IMR-90 (cell line): ENCODE data around the gene DTX3. TPM values are rescaled to one million over a fixed set of nuclear protein-coding genes. Genes with fewer than 3 reads are reported as not detected.

Source experiments
- ATAC-seq: fragments of 200-7000 bp; cut with Tn5 transposase; 2 replicates; pipeline ENCODE4 v1.9.1; 2020; ENCODE audit warnings: low read depth, mild to moderate bottlenecking, moderate library complexity
- BruUV-seq: library from RNA; stranded (reverse); fragments of 400-500 nt; replicated peaks from 2 replicates; lab custom pipeline; 2021; lab: Mats Ljungman, UMichigan
- CTCF ChIA-PET: fragments of 300-600 bp; formaldehyde crosslinking; extraction: SDS; loops from one replicate; lab custom pipeline; 2021; ENCODE audit warnings: antibody characterized with exemption; lab: Yijun Ruan, JAX
- POLR2A ChIA-PET: fragments of 300-600 bp; sonication (Branson Sonifier 250); formaldehyde crosslinking; loops from one replicate; lab custom pipeline; 2022; ENCODE audit warnings: antibody characterized with exemption; ENCODE audit not compliant: unreplicated experiment; lab: Charles Lee
- DNase-seq: peaks from one replicate; pipeline ENCODE4 v3.0.0; 2013
- H2AFZ ChIP-seq: replicated peaks from 2 replicates; pipeline ENCODE3; 2013; ENCODE audit warnings: low read length, mild to moderate bottlenecking; ENCODE audit not compliant: poor library complexity
- H2AK5ac ChIP-seq: 2 replicates; pipeline ENCODE4 v1.6.1; 2013; ENCODE audit warnings: low read depth, low read length, inconsistent platforms
- H2AK9ac ChIP-seq: replicated peaks from 2 replicates; pipeline ENCODE3; 2013; ENCODE audit warnings: mild to moderate bottlenecking, low read depth, low read length, moderate library complexity; ENCODE audit not compliant: poor library complexity
- H2BK120ac ChIP-seq: 2 replicates; pipeline ENCODE4 v1.6.1; 2013; ENCODE audit warnings: low read depth, low read length, inconsistent platforms
- H2BK15ac ChIP-seq: 3 replicates; pipeline ENCODE4 v1.6.1; 2013; ENCODE audit warnings: low read depth, low read length, inconsistent platforms
- H2BK20ac ChIP-seq: 2 replicates; pipeline ENCODE4 v1.6.1; 2013; ENCODE audit warnings: low read depth, mild to moderate bottlenecking, inconsistent platforms, low read length, moderate library complexity
- H2BK5ac ChIP-seq: 2 replicates; pipeline ENCODE4 v1.6.1; 2013; ENCODE audit warnings: mild to moderate bottlenecking, low read depth, low read length, inconsistent platforms; ENCODE audit not compliant: poor library complexity, severe bottlenecking
- H3K14ac ChIP-seq: replicated peaks from 2 replicates; pipeline ENCODE4 v1.6.1; 2013; ENCODE audit warnings: low read depth, low read length, inconsistent platforms
- H3K18ac ChIP-seq: 2 replicates; pipeline ENCODE4 v1.6.1; 2013; ENCODE audit warnings: low read depth, low read length, control low read depth
- H3K23ac ChIP-seq: 2 replicates; pipeline ENCODE4 v1.6.1; 2013; ENCODE audit warnings: low read depth, low read length, inconsistent platforms
- H3K27ac ChIP-seq: 2 replicates; pipeline ENCODE4 v1.5.1; 2013; ENCODE audit warnings: mild to moderate bottlenecking, control low read depth, low read length; ENCODE audit not compliant: insufficient read depth
- H3K27me3 ChIP-seq: 2 replicates; pipeline ENCODE4 v1.6.1; 2013; ENCODE audit warnings: low read length; ENCODE audit not compliant: control insufficient read depth, insufficient read depth
- H3K36me3 ChIP-seq: 2 replicates; pipeline ENCODE4 v1.6.1; 2013; ENCODE audit warnings: low read length, mixed read lengths; ENCODE audit not compliant: control insufficient read depth, insufficient read depth
- H3K4ac ChIP-seq: 2 replicates; pipeline ENCODE4 v1.6.1; 2013; ENCODE audit warnings: low read depth, low read length, inconsistent platforms
- H3K4me1 ChIP-seq: 2 replicates; pipeline ENCODE4 v1.6.1; 2013; ENCODE audit warnings: low read length, mixed read lengths; ENCODE audit not compliant: control insufficient read depth, insufficient read depth
- H3K4me2 ChIP-seq: 2 replicates; pipeline ENCODE4 v1.6.1; 2013; ENCODE audit warnings: low read depth, mild to moderate bottlenecking, control low read depth, low read length, moderate library complexity
- H3K4me3 ChIP-seq: 2 replicates; pipeline ENCODE4 v1.5.1; 2013; ENCODE audit warnings: low read depth, mild to moderate bottlenecking, control low read depth, low read length, moderate library complexity; ENCODE audit not compliant: insufficient read depth
- H3K56ac ChIP-seq: 2 replicates; pipeline ENCODE4 v1.6.1; 2013; ENCODE audit warnings: low read length, inconsistent platforms; ENCODE audit not compliant: insufficient read depth; ENCODE audit errors: extremely low read depth
- H3K79me1 ChIP-seq, 2 experiments: 2 replicates each; pipeline ENCODE4 v1.6.1; 2013; ENCODE audit warnings: low read length in 2 of 2, inconsistent platforms in 1 of 2, low read depth in 1 of 2
- H3K9ac ChIP-seq: 2 replicates; pipeline ENCODE4 v1.6.1; 2013; ENCODE audit warnings: low read depth, low read length, control low read depth
- H3K9me1 ChIP-seq: 2 replicates; pipeline ENCODE4 v1.6.1; 2013; ENCODE audit warnings: low read length, inconsistent platforms; ENCODE audit not compliant: insufficient read depth
- H3K9me3 ChIP-seq: 2 replicates; pipeline ENCODE4 v1.6.1; 2013; ENCODE audit warnings: low read length; ENCODE audit not compliant: control insufficient read depth, insufficient read depth
- H4K20me1 ChIP-seq: 2 replicates; pipeline ENCODE4 v1.6.1; 2013; ENCODE audit warnings: low read length, inconsistent platforms; ENCODE audit not compliant: insufficient read depth
- H4K5ac ChIP-seq: 2 replicates; pipeline ENCODE4 v1.6.1; 2013; ENCODE audit warnings: mild to moderate bottlenecking, low read depth, low read length, control low read depth
- H4K8ac ChIP-seq, 2 experiments: 2 replicates each; pipeline ENCODE4 v1.6.1; 2013; ENCODE audit warnings: low read depth in 2 of 2, low read length in 2 of 2, control low read depth in 1 of 2, inconsistent platforms in 1 of 2
- H4K91ac ChIP-seq: 2 replicates; pipeline ENCODE4 v1.6.1; 2013; ENCODE audit warnings: low read depth, low read length, inconsistent platforms; ENCODE audit not compliant: insufficient read depth
- CHD1 ChIP-seq: IDR thresholded peaks from 2 replicates; pipeline ENCODE4 v1.6.1; 2012; ENCODE audit warnings: low read depth, low read length, improper control_type of control experiment
- FOS ChIP-seq: fragments of 150-350 bp; IDR thresholded peaks from 2 replicates; pipeline ENCODE4 v1.6.1; 2016; ENCODE audit warnings: low read depth, low read length
- NFE2L2 ChIP-seq: fragments of 150-350 bp; IDR thresholded peaks from 2 replicates; pipeline ENCODE4 v1.6.1; 2016; ENCODE audit warnings: low read depth, mild to moderate bottlenecking, low read length
- WGBS, 2 experiments: methylation state at CpG; one replicate each; pipeline versions ENCODE4 v1.1.5 to v1.1.7; 2013; ENCODE audit warnings: missing lambda C conversion rate in 2 of 2; ENCODE audit not compliant: insufficient read length in 1 of 2; ENCODE audit errors: extremely low coverage in 2 of 2; 5-methylcytosine and 5-hydroxymethylcytosine counted together
- dilution Hi-C: fragments of 300-500 bp; cut with HindIII; formaldehyde crosslinking; loops from one replicate; pipeline ENCODE4 v1.14.3; 2018; ENCODE audit warnings: low sequenced_read_pairs; ENCODE audit not compliant: unreplicated experiment
- in situ Hi-C: fragments of 300-500 bp; cut with MboI; formaldehyde crosslinking; loops from 3 replicates; pipeline ENCODE4 v1.14.3; 2019; ENCODE audit warnings: low sequenced_read_pairs, inconsistent platforms, mixed read lengths
- intact Hi-C: fragments of 100-400 bp; cut with micrococcal nuclease; formaldehyde crosslinking; loops from 2 replicates; pipeline ENCODE4 v1.10.0; 2022
- polyA plus RNA-seq, 3 experiments: library from polyadenylated mRNA; depleted of rRNA; stranded (reverse); fragments of >200 nt; gene quantifications; 2 replicates each; pipeline ENCODE4 v1.2.3, GENCODE V29; 2012; ENCODE audit warnings: low replicate concordance in 1 of 3
- total RNA-seq: library from RNA; depleted of rRNA; stranded (reverse); fragments of >200 nt; gene quantifications from 2 replicates; pipeline ENCODE4 v1.2.3, GENCODE V29; 2012
- TF ChIP-seq, protein P1 (sequence below): fragments of 150-350 bp; IDR thresholded peaks from 2 replicates; pipeline ENCODE4 v1.6.1; 2017; ENCODE audit warnings: mild to moderate bottlenecking, antibody characterized with exemption, low read length, low read depth

Gene DTX3
- total and polyA plus RNA-seq, 2 of the 4 experiments (the other 2 are of a cell fraction), result 2.9 to 14.6 TPM

DNA sequence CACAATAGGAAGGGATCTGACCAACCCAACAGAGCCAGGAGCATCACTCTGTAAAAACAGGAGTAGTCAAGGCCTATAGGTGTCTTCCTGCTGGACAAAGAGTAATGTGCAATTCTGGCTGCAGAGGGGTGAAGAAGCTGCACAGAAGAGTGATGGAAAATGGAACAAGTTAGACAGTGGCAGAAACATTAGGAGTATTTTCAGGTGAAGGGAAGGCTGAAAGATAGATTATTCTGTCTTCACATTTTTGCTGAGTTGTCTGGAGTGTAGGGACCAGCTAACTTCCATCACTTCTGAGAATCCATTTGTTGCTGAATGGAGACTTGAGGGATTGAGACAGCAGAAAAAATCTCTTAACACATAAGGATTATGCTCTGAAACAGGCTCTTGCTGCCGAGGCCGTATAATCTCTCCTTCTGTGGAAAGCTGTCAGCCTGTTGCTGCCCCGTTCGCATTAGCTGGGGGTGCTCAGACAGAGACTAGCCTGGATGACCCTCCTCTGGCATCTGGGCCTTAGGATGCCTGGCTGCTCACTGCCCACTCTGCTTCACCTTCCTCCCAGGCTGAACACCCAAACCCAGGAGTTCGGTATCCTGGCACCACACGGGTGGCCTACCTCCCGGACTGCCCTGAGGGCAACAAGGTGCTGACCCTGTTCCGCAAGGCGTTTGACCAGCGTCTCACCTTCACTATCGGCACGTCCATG lies 3.5 kb downstream of the DTX3 start:
- intact Hi-C loops, result no loop called here
- Histone ChIP-seq H3K79me1 (peaks cover 9 to 32% of the 10 kb centered on the region in 2 experiments), H2BK120ac (no peak overlapping the region), H4K91ac (no peak overlapping the region), H2BK5ac (no peak overlapping the region), H3K9me1 (peaks cover 21% of the 10 kb centered on the region; the same call in 1 of the 2 replicates), H2BK20ac (no peak overlapping the region), H3K4me2 (no peak overlapping the region), H2AK5ac (no peak overlapping the region), H4K20me1 (no peaks in the 10 kb centered on the region), H3K9ac (no peak overlapping the region), H3K27me3 (no peaks in the 10 kb centered on the region), H3K23ac (no peak overlapping the region), H4K5ac (no peak overlapping the region), H3K56ac (no peak overlapping the region), H3K4me3 (no peak overlapping the region), H3K4me1 (peaks cover 15% of the 10 kb centered on the region), H3K36me3 (peaks cover 5% of the 10 kb centered on the region; the same call in 1 of the 2 replicates), H2BK15ac (no peak overlapping the region), H3K4ac (no peak overlapping the region), H3K18ac (no peak overlapping the region), H3K14ac (no peak overlapping the region), H2AK9ac (no peak overlapping the region), H3K27ac (no peak overlapping the region), H4K8ac (no peak overlapping the region), H2AFZ (no peak overlapping the region), H3K9me3 (no peaks in the 10 kb centered on the region)
- dilution Hi-C loops, result no loop called here
- no peak for DNase-seq
- WGBS, 2 experiments, result 86% methylated on average over 9 of the region's 12 CpGs; no CpG with 5 or more reads in 1 of the 2 experiments
- ChIA-PET POLR2A (no interaction called here), CTCF (no interaction called here)
- in situ Hi-C loops, result no loop called here
- TF ChIP-seq NFE2L2 (no peak), FOS (no peak), CHD1 (no peak)
- TF ChIP-seq, protein P1, sequence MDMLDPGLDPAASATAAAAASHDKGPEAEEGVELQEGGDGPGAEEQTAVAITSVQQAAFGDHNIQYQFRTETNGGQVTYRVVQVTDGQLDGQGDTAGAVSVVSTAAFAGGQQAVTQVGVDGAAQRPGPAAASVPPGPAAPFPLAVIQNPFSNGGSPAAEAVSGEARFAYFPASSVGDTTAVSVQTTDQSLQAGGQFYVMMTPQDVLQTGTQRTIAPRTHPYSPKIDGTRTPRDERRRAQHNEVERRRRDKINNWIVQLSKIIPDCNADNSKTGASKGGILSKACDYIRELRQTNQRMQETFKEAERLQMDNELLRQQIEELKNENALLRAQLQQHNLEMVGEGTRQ, result no peak
- no peak for ATAC-seq
- BruUV-seq, result no TSS peak
